ENCODE data around the gene GSN.

The GSN gene

DNA sequence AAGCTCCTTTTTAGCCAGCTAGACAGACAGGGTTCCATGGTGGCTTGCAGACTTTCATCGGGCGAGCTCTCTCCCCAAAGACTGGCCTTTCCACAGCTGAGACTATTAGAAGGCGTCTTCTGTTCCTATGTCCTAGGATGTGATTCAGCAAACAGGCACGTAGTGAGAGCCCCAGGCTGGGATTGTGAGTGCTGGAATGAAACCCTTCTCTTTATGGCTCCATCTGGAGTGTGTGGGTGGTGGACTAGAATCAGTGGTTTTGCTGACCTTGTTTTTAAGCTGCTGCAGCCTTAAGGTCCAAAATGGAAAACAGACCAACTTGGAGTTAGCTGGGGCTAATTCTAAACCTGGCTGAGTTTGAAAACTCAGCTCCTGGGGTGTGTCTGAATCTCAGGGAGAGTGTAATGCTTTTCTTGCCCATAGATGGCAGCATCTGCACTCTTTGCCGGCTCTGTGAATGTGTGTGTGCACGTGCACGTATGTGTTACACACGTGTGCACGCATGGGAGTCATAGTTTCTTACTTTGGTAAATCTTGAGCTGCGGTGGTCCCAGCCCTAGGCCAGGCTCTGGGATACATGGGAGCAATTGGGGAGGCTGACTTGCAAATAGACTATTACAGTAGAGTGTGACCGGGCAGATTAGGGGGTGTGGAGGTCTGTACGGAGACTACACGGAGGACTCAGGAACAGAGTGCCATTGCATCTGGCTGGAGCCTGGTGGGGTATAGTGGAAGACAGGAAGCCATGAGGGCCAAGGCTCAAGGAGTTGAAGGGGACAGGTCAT is 10.7 kb downstream of the GSN start:
- no peak overlapping the region for H3K4me3 ChIP-seq (ENCODE audit: low read length)
- TF ChIP-seq EZH2phosphoT487 (IDR thresholded peaks at IDR 0.05; ENCODE audit: borderline replicate concordance, low read length) (no peak), CTCF (IDR thresholded peaks at IDR 0.05; ENCODE audit: low read depth, low read length, poor library complexity, severe bottlenecking) (peak; percentile 86)
- no peaks in the 10 kb centered on the region for H3K79me2 ChIP-seq (ENCODE audit: control insufficient read depth, low read length)
- H3K9me3 ChIP-seq (ENCODE audit: control insufficient read depth, insufficient read depth, low read length): no peaks in the 10 kb centered on the region
- no peaks in the 10 kb centered on the region for H4K20me1 ChIP-seq (ENCODE audit: control insufficient read depth, insufficient read depth, low read depth, low read length)
- no peaks in the 10 kb centered on the region for H3K9me2 ChIP-seq (replicated peaks; ENCODE audit: control insufficient read depth, low read length)
- H3K4me1 ChIP-seq (ENCODE audit: control insufficient read depth, low read length): peaks cover 8% of the 10 kb centered on the region
- no peaks in the 10 kb centered on the region for H3F3A ChIP-seq (ENCODE audit: control insufficient read depth, insufficient read depth)
- H3K27me3 ChIP-seq (ENCODE audit: control insufficient read depth, low read length): no peaks in the 10 kb centered on the region
- peak overlapping the region; percentile 37 for H3K4me2 ChIP-seq (ENCODE audit: low read length)
- no peak overlapping the region for H3K27ac ChIP-seq (ENCODE audit: low read depth, low read length)
- H3K36me3 ChIP-seq (ENCODE audit: control insufficient read depth, low read length): no peaks in the 10 kb centered on the region

GRCh38 chr9:121279776-121280388 is 11.9 kb downstream of the GSN start:
- Histone ChIP-seq H3K27me3 (ENCODE audit: control insufficient read depth, low read length) (no peaks in the 10 kb centered on the region), H3K79me2 (ENCODE audit: control insufficient read depth, low read length) (no peaks in the 10 kb centered on the region), H3F3A (ENCODE audit: control insufficient read depth, insufficient read depth) (no peaks in the 10 kb centered on the region), H3K4me3 (ENCODE audit: low read length) (no peak overlapping the region), H3K9me2 (replicated peaks; ENCODE audit: control insufficient read depth, low read length) (no peaks in the 10 kb centered on the region), H3K36me3 (ENCODE audit: control insufficient read depth, low read length) (no peaks in the 10 kb centered on the region), H3K27ac (ENCODE audit: low read depth, low read length) (no peak overlapping the region), H3K9me3 (ENCODE audit: control insufficient read depth, insufficient read depth, low read length) (no peaks in the 10 kb centered on the region), H3K4me1 (ENCODE audit: control insufficient read depth, low read length) (peaks cover 8% of the 10 kb centered on the region), H4K20me1 (ENCODE audit: control insufficient read depth, insufficient read depth, low read depth, low read length) (no peaks in the 10 kb centered on the region), H3K4me2 (ENCODE audit: low read length) (no peak overlapping the region)
- no peak for TF ChIP-seq EZH2phosphoT487 (IDR thresholded peaks at IDR 0.05; ENCODE audit: borderline replicate concordance, low read length)
- no peak for TF ChIP-seq CTCF (IDR thresholded peaks at IDR 0.05; ENCODE audit: low read depth, low read length, poor library complexity, severe bottlenecking)

DNA sequence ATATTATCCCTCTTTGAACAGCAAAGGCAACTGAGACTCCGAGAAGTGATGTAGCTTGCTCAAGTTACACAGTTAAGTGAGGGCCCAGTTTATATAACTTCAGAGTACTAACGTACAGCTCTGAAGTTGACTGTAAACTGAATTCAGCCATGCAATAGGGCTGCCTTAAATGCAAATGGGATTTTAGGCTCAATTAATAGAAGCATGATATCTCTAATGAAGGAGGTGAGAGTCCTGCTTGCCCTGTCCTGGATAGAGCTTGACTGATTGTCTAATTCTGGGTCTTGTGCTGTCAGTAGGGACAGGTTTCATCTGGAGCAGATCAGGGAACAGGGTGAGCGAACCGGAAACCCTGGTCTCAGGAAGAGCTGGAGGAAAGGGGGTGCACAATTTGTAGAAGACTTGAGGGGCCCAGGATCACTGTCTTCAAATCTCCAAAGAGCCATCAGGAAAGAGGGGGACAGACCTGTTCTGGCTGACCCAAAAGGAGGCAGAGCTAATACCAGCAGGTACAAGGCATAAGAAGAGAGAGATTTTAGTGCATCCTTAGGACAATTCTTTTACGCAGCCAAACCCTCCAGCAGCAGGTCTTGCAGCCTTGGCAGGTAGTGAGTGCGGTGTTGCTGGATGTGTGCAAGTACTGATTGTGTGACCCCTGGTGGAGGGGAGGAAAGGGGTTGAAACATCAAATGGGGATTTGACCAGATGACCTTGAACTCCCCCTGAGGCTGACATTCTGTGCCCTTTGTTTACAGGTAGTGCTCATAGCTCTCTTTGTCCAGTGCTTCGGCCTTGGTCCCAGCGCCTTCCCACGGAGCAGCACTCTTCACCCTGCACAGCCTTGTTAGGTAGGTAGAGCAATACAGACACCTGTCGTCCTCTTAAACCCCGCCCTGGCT is 13.0 kb downstream of the GSN start:
- Histone ChIP-seq H3F3A (ENCODE audit: control insufficient read depth, insufficient read depth) (no peaks in the 10 kb centered on the region), H3K4me2 (ENCODE audit: low read length) (no peak overlapping the region), H4K20me1 (ENCODE audit: control insufficient read depth, insufficient read depth, low read depth, low read length) (no peaks in the 10 kb centered on the region), H3K9me2 (replicated peaks; ENCODE audit: control insufficient read depth, low read length) (no peaks in the 10 kb centered on the region), H3K36me3 (ENCODE audit: control insufficient read depth, low read length) (no peaks in the 10 kb centered on the region), H3K27ac (ENCODE audit: low read depth, low read length) (no peak overlapping the region), H3K4me3 (ENCODE audit: low read length) (no peak overlapping the region), H3K9me3 (ENCODE audit: control insufficient read depth, insufficient read depth, low read length) (no peaks in the 10 kb centered on the region), H3K79me2 (ENCODE audit: control insufficient read depth, low read length) (no peaks in the 10 kb centered on the region), H3K27me3 (ENCODE audit: control insufficient read depth, low read length) (no peaks in the 10 kb centered on the region), H3K4me1 (ENCODE audit: control insufficient read depth, low read length) (peaks cover 8% of the 10 kb centered on the region)
- no peak for TF ChIP-seq EZH2phosphoT487 (IDR thresholded peaks at IDR 0.05; ENCODE audit: borderline replicate concordance, low read length)
- no peak for TF ChIP-seq CTCF (IDR thresholded peaks at IDR 0.05; ENCODE audit: low read depth, low read length, poor library complexity, severe bottlenecking)
